ENCODE data around the gene CAST.
A peak's percentile ranks its signal among the peaks of the same experiment; 100 is the strongest.

The CAST gene

GRCh38 chr5:96648593-96648992 lies 13.6 kb upstream of the CAST start:
- no peak for TF ChIP-seq CTCF (IDR thresholded peaks at IDR 0.05)

- no peak for TF ChIP-seq CTCF (IDR thresholded peaks at IDR 0.05)
Measured at GRCh38 chr5:96649251-96649662, 12.9 kb upstream of the CAST start.

- TF ChIP-seq CTCF (IDR thresholded peaks at IDR 0.05) = no peak
Measured at GRCh38 chr5:96649681-96650540, 12.3 kb upstream of the CAST start.

GRCh38 chr5:96651047-96651446 lies 11.1 kb upstream of the CAST start:
- no peak for TF ChIP-seq CTCF (IDR thresholded peaks at IDR 0.05)

GRCh38 chr5:96651948-96652753 lies 10.0 kb upstream of the CAST start:
- peak; percentile 19; the same call in 1 of the 2 replicates for TF ChIP-seq CTCF (IDR thresholded peaks at IDR 0.05)

- no peak for TF ChIP-seq CTCF (IDR thresholded peaks at IDR 0.05)
Measured at GRCh38 chr5:96652769-96653454, 9.3 kb upstream of the CAST start.

GRCh38 chr5:96654209-96654608 lies 8.0 kb upstream of the CAST start:
- TF ChIP-seq CTCF (IDR thresholded peaks at IDR 0.05) = no peak

Measured in LNCAP (cell line).